CD1c-positive myeloid dendritic cell (primary cell): ENCODE results near the gene KRTAP4-11.
"Not testable (repeated sequence)": the region's sequence is repeated elsewhere in the genome, so short reads cannot be mapped to it uniquely, and the experiment has no call there.

Source experiments
- DNase-seq: peaks from one replicate; pipeline ENCODE4 v3.0.0-alpha.2; 2016; ENCODE audit errors: extremely low spot score

Gene KRTAP4-11

DNA sequence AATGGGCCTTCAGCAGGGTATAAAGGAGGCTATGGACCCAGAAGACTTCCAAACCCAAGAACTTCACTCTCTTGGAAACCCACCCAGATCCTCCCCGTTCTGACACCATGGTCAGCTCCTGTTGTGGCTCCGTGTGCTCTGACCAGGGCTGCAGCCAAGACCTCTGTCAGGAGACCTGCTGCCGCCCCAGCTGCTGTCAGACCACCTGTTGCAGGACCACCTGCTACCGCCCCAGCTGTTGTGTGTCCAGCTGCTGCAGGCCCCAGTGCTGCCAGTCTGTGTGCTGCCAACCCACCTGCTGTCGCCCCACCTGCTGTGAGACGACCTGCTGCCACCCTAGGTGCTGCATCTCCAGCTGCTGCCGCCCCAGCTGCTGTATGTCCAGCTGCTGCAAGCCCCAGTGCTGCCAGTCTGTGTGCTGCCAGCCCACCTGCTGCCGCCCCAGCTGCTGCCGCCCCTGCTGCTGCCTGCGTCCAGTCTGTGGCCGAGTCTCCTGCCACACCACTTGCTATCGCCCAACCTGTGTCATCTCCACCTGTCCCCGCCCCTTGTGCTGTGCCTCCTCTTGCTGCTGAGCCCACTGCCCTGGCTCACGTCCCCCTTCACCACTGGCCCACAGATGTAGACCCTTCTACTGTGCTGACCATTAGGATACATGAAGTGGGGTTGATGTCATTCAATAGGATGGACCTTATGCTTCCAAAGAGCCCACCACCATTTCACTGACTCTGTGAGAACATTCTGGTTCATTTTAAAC, 33.9 kb downstream of the KRTAP4-11 start, which contains the start of gene KRTAP4-7:
Gene KRTAP4-7, plus strand, starts transcription at position 51 of the 757 bp plus-strand sequence. Its CDS starts 57 bp downstream, at position 108.
- DNase-seq, result not testable (repeated sequence)

DNA sequence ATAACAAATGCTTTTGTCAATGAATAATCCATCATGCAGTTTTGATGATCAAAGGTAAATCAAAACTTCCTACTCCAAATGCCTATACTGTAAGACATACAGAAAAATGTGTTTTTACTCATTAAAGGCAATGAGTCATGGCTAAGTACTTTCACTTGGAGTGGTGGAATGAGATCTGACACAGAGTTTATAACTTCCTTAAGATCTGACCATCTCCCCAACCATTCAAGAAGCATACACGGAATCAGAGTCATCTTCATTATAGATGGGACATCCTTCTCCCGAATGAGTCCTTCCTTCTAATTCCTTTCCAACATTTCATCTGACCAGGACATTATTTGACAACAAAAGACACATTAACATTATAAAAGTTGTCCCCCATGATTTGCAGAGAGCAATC, 34.7 kb downstream of the KRTAP4-11 start:
- not testable (repeated sequence) for DNase-seq

DNA sequence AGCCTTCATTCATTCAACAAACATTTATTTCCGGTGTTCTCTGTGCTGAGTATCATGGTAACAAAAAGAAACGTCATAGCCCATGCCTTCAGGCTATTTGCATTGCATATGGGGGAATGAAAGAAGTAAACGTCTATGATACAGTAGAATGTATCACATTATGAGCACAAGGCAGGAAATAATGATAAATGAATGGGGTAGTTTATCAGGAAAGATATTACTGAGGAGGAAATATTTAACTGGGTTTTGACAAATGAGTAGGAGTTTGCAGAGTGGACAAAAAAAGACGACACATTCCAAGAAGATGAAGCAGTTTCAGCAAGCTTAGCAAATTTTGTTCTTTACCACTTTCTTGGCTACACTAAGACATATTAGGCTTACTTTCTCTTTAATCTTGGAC, 35.5 kb downstream of the KRTAP4-11 start:
- DNase-seq, result no peak

DNA sequence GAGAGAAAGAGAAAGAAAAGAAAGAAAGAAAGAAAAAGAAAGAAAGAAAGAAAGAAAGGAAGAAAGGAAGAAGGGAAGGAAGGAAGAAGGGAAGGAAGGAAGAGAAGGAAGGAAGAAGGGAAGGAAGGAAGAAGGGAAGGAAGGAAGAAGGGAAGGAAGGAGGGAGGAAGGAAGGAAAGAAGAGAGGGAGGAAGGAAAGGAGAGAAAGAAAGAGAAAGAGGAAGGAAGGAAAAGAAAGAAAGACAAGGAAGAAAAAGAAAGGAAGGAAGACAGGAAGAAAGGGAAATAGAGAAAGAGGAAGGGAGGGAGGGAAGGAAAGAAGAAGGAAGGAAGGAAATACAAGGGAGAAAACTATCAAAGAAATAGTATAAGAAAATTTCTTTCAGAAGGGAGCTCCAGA, 41.4 kb downstream of the KRTAP4-11 start:
- DNase-seq, result no peak

DNA sequence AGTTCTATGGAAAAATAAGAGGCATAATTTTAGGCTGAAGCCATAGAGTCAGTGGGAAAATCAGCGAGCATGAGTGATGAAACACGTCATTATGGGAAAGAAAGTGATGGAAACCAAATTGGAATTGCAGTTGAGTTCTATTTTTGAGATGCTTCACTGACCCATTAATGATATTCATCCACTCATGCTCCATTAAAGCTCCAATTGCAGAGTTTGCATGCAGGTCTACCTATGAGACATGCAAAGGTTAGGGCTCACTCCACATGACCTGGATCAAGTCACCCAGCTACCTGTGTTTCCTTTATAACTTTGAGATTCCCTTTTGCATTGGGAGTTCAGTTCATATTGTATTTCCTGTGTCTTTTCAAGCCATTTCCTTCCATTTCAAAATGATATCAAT, 44.5 kb downstream of the KRTAP4-11 start:
- DNase-seq, result no peak

DNA sequence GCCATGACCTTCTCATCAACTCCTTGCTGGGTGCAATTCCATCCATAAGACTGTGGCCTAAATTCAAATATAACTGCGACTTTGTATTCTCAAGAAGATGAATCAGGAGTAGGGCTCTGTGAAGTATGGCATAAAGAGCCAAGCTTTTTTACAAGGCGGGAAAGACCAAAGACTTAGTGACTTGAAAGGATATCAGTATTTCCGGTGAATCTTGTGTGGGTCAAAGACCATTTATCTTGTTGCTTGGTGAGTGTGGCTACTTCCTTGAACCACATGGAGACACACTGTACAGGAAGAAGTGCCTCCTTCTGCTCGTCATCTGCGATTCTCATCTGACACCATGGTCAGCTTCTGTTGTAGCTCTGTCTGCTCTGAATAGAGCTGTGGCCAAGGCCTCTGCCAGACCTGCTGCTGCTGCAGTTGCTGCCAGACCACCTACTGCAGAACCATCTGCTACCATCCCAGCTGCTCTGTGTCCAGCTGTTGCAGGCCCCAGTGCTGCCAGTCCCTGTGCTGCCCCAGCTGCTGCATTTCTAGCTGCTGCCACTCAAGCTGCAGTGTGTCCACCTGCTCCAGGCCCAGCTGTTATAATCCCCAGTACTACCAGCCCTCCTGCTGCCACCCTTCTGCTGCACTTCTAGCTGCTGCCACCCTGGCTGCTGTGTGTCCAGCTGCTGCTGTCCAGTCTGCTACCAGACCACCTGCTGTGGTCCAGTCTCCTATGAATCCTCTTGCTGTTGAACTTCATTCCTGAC, 46.4 kb downstream of the KRTAP4-11 start:
- no peak for DNase-seq

DNA sequence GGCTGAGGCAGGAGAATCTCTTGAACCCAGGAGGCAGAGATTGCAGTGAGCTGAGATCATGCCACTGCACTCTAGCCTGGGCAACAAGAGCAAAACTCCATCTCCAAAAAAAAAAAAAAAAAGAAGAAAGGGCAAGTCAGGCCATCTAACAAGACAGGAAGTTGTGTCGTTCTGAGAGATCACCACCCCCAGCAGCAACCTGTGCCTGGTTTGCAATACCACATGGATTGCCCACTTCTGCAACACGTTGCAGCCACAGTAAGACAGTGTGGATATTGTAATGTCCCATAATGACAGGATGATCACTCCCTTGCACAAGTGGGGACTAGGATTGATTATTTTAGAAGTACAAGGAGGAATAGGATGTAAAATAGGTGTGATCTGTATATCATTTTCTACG, 49.1 kb downstream of the KRTAP4-11 start:
- DNase-seq, result no peak

DNA sequence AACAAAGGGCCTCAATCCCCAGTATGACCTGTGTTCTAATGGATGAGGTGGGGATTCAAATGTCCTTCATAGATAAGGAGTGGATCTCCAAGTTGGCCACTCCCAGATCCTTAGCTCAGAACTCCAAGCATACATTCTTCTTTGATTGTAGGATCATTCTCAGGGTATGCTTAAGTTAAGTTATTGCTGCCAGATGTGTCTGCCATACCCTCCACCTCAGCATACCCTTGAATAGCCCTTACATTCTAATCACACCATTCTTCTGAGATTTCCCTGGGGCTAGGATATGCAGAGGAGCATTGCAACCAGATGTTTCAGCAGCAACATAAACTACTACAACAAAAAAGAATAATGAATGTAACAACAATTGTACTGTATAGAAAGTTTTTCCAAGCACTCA, 50.9 kb downstream of the KRTAP4-11 start:
- no peak for DNase-seq
